Psoas muscle (tissue), 8 donors: Measurements from ENCODE around the gene AKAP7. TPM values are rescaled to one million over a fixed set of nuclear protein-coding genes. Genes with fewer than 3 reads are reported as not detected.

Source experiments
- ATAC-seq, 4 donors: fragments of 200-7000 bp; cut with Tn5 transposase; one replicate each; pipeline ENCODE4 v1.9.1; 2020; ENCODE audit warnings: moderate library complexity in 3 of 4, mild to moderate bottlenecking in 2 of 4
- DNase-seq, 2 donors: peaks; one replicate each; pipeline ENCODE4 v3.0.0-alpha.2; 2020
- H3K27ac ChIP-seq: fragments of 200-600 bp; one replicate; pipeline ENCODE4 v1.8.0; 2022
- H3K27me3 ChIP-seq, 3 donors: fragments of 200-600 bp in 1 of 3; one replicate each; pipeline versions ENCODE4 v1.6.1 to v1.8.0; 2013 to 2022; ENCODE audit warnings: low read length in 2 of 3, mild to moderate bottlenecking in 2 of 3, moderate library complexity in 1 of 3; ENCODE audit not compliant: insufficient read depth in 3 of 3
- H3K36me3 ChIP-seq, 2 donors: fragments of 200-600 bp in 1 of 2; one replicate each; pipeline versions ENCODE4 v1.6.1 to v1.8.0; 2013 to 2022; ENCODE audit warnings: low read depth in 1 of 2, mild to moderate bottlenecking in 1 of 2, moderate library complexity in 1 of 2; ENCODE audit not compliant: insufficient read depth in 1 of 2
- H3K4me1 ChIP-seq: fragments of 200-600 bp; one replicate; pipeline ENCODE4 v1.8.0; 2022
- H3K4me3 ChIP-seq: fragments of 200-600 bp; one replicate; pipeline ENCODE4 v1.8.0; 2022; ENCODE audit warnings: mild to moderate bottlenecking
- H3K9me3 ChIP-seq: fragments of 200-600 bp; one replicate; pipeline ENCODE4 v1.8.0; 2022
- WGBS, 3 donors: extraction: QIAGEN DNeasy Blood & Tissue Kit; methylation state at CpG; one replicate each; pipeline versions ENCODE4 v1.1.6 to v1.1.7; 2013; 5-methylcytosine and 5-hydroxymethylcytosine counted together
- intact Hi-C, 2 donors: fragments of 100-400 bp; cut with DNase I; formaldehyde crosslinking; loops; one replicate each; pipeline versions ENCODE4 v1.11.0 to v1.14.2; 2022
- polyA plus RNA-seq, 3 donors: library from polyadenylated mRNA; stranded (reverse); fragments of 200-250 nt; gene quantifications; one replicate each; pipeline ENCODE4 v1.2.3, GENCODE V29; 2013
- total RNA-seq, 4 donors: library from RNA; stranded (reverse); fragmentation: NEBNext Ultra II Directional in 2 of 4; extraction: Animal tissue kit (Norgen Biotek cat#: 25700) in 2 of 4; gene quantifications; one replicate each; pipeline versions ENCODE4 v1.2.1 to v1.2.4, GENCODE V29; 2021 to 2023
- TF ChIP-seq, protein P1 (sequence below): fragments of 200-600 bp; IDR thresholded peaks from one replicate; pipeline ENCODE4 v1.8.0; 2022; ENCODE audit warnings: antibody characterized with exemption
- donor health status: healthy with polysubstance abuse.
- donor health status: DM: no; HTN: no; CAD: no; lungs with moderate emphysema.
- donor health status: Bipolar disorder and iron deficiency.
- donor health status: healthy.
- donor health status: DM: yes; HTN: yes; CAD: no.
- donor health status: DM: no; HTN: no; CAD: no.
- donor health status: DM: no; HTN: no; CAD: no.
- donor health status: DM: yes; HTN: yes; CAD: no.

AKAP7 gene
- total and polyA plus RNA-seq, 7 donors, result 1.3 to 11.5 (median 9.8) TPM

DNA sequence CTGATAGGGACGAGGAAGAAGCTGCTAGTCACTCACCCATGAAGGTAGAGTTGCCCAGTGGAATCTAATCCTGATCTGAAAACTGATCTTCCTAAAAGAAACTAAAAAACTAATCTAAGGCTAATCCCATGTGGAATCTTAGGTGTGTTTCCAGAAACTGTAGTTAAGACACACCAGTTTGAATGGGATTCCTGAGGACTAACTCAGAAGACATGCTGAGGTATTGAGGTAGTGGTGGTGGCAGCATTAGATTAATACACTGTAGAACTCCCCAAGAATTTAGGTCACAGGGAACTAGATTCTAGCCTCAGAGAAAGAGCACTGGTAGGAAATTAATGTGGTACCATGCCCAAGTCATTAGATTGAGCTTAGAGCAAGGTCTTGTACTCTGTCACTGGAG lies 19.6 kb upstream of the AKAP7 start:
- ATAC-seq (no peak), DNase-seq (no peak)
- TF ChIP-seq, protein P1, sequence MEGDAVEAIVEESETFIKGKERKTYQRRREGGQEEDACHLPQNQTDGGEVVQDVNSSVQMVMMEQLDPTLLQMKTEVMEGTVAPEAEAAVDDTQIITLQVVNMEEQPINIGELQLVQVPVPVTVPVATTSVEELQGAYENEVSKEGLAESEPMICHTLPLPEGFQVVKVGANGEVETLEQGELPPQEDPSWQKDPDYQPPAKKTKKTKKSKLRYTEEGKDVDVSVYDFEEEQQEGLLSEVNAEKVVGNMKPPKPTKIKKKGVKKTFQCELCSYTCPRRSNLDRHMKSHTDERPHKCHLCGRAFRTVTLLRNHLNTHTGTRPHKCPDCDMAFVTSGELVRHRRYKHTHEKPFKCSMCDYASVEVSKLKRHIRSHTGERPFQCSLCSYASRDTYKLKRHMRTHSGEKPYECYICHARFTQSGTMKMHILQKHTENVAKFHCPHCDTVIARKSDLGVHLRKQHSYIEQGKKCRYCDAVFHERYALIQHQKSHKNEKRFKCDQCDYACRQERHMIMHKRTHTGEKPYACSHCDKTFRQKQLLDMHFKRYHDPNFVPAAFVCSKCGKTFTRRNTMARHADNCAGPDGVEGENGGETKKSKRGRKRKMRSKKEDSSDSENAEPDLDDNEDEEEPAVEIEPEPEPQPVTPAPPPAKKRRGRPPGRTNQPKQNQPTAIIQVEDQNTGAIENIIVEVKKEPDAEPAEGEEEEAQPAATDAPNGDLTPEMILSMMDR, result no peak
- no peak overlapping the region for H3K27ac ChIP-seq
- 86 to 97% (median 90%) methylated on average over 1 of the region's 1 CpG for WGBS, 3 donors
- intact Hi-C loops, result loop anchor here in 1 of 2 donors (1.0 to 5.0 kb wide), 2 partner anchors 53 to 230 kb away; partner anchors contain the start of gene EPB41L2
- H3K4me1 ChIP-seq, result no peaks in the 10 kb centered on the region
- H3K9me3 ChIP-seq, result no peaks in the 10 kb centered on the region
- no peaks in the 10 kb centered on the region for H3K36me3 ChIP-seq
- no peak overlapping the region for H3K4me3 ChIP-seq
- H3K27me3 ChIP-seq, result no peaks in the 10 kb centered on the region

DNA sequence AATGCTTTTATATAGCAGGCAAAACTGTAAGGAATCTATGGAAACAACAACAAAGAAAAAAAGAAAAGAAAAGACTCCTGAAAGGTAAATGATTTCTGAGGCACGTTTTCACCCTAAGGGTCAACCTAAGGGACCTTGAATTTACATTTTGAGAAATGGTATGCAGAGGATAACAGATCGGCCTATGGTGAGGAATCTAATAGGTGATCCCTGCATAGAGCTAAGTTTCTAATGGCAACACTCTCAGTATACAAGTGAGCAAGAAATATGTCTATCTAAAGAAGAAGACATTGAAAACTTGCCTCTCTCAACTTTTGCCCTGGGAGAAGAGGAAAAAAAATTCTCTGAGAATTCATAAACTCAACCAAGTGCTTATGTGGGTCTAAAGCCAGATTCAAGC lies 18.9 kb upstream of the AKAP7 start:
- Histone ChIP-seq H3K36me3 (no peaks in the 10 kb centered on the region), H3K4me1 (no peaks in the 10 kb centered on the region), H3K9me3 (no peaks in the 10 kb centered on the region), H3K27me3 (no peaks in the 10 kb centered on the region), H3K4me3 (no peak overlapping the region), H3K27ac (no peak overlapping the region)
- DNase-seq (no peak), ATAC-seq (no peak)
- intact Hi-C loops, result loop anchor here in 1 of 2 donors (1.0 to 5.0 kb wide), 2 partner anchors 54 to 231 kb away; partner anchors contain the start of gene EPB41L2
- TF ChIP-seq, protein P1, result no peak
- WGBS, 3 donors, result 90 to 93% (median 92%) methylated on average over 2 of the region's 2 CpGs

DNA sequence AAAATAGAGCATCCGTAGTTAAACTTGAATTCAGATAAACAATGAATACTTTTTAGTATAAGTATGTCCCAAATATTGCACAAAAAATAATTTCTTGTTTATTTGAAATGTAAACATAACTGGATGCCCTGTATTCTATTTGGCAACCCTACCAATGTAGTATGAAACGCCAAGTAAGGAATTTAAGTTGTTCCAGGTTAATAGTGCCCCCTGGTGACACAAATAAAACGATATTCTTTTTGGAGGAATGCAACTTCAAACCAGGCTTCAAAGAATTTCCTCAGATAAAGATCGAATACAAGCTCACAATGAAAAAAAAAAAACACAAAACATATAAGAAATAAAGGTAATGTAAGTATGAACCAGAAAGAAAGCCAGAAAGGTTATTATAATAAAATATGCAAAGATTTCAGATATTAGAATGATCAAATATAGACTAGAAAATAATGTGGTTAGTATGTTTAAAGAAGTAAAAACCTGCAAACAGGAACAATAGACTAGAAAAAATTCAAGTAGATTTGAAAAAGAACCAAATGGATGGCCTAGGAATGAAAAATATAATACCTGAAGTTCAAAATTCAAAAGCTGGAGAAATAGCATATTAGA lies 18.4 kb upstream of the AKAP7 start:
- 37 to 45% (median 40%) methylated on average over 4 of the region's 4 CpGs for WGBS, 3 donors
- Histone ChIP-seq H3K4me1 (no peaks in the 10 kb centered on the region), H3K36me3 (no peaks in the 10 kb centered on the region), H3K27me3 (no peaks in the 10 kb centered on the region), H3K9me3 (no peaks in the 10 kb centered on the region), H3K4me3 (no peak overlapping the region), H3K27ac (no peak overlapping the region)
- DNase-seq (no peak), ATAC-seq (peak in 2 of 4 donors; percentile 50 to 65)
- TF ChIP-seq, protein P1, result peak; percentile 65
- intact Hi-C loops, result loop anchor here in 1 of 2 donors (1.0 to 5.0 kb wide), 2 partner anchors 55 to 232 kb away; partner anchors contain the start of gene EPB41L2

DNA sequence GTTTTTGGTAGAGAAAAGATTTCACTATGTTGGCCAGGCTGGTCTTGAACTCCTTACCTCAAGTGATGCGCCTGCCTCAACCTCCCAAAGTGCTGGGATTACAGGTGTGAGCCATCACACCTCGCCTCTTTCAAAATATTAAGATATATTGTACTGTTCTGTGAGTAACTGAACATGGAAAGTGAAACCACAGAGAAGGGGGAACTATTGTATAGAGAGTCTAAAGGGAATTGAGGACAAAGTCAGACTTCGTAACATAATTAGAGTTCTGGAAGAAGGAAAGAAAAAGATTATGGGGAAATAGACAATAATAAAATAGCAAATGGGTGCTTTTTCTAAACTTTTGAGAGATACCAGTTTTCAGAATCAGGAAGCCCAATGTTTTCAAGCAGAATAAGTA lies 17.4 kb upstream of the AKAP7 start:
- 93 to 98% (median 93%) methylated on average over 3 of the region's 3 CpGs for WGBS, 3 donors
- Histone ChIP-seq H3K27me3 (no peaks in the 10 kb centered on the region), H3K9me3 (no peaks in the 10 kb centered on the region), H3K36me3 (no peaks in the 10 kb centered on the region), H3K4me1 (no peaks in the 10 kb centered on the region), H3K27ac (no peak overlapping the region), H3K4me3 (no peak overlapping the region)
- TF ChIP-seq, protein P1, result no peak
- intact Hi-C loops, result loop anchor here (2.0 to 5.0 kb wide), 2 partner anchors 56 to 231 kb away; partner anchors contain the start of gene EPB41L2 (in 1 of the 2)
- ATAC-seq, result no peak
- DNase-seq, result no peak
